ENCODE data around the gene ABCA8.
"Not testable (repeated sequence)": the region's sequence is repeated elsewhere in the genome, so short reads cannot be mapped to it uniquely, and the experiment has no call there.

Gene ABCA8

GRCh38 chr17:68831170-68831569 lies 124.0 kb downstream of the ABCA8 start:
- no peaks in the 10 kb centered on the region for H3K4me1 ChIP-seq (ENCODE audit: control insufficient read depth, insufficient read depth, low read length)
- H3K36me3 ChIP-seq (ENCODE audit: control insufficient read depth, insufficient read depth, low read length) = no peaks in the 10 kb centered on the region
- no peak overlapping the region for H3K4me3 ChIP-seq (ENCODE audit: low read length)
- no peak overlapping the region for H3K27ac ChIP-seq (ENCODE audit: low read depth, low read length)
- no peaks in the 10 kb centered on the region for H3K27me3 ChIP-seq (ENCODE audit: control insufficient read depth, insufficient read depth, low read length)
- H3K9ac ChIP-seq (ENCODE audit: low read length) = no peak overlapping the region

DNA sequence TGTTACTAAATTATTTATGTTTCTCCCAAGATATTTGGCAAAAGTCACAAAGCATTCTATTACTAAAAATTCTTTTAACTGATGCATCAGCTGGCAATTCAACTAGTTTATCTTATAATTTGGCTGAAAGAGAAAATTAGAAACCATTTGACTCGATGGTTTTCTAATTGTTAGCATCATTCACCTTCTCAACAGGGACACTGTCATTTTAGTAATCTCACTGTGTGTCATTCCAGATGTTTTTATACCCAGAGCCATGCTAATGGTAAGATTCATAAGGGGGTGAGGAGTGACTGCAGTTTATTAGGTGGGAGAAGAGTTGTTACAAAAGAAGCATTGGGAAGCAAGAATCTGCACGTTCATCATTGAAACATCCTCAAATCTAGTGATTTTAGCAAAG lies 124.9 kb downstream of the ABCA8 start:
- Histone ChIP-seq H3K4me3 (ENCODE audit: low read length) (no peak overlapping the region), H3K9ac (ENCODE audit: low read length) (no peak overlapping the region), H3K4me1 (ENCODE audit: control insufficient read depth, insufficient read depth, low read length) (no peaks in the 10 kb centered on the region), H3K36me3 (ENCODE audit: control insufficient read depth, insufficient read depth, low read length) (no peaks in the 10 kb centered on the region), H3K27ac (ENCODE audit: low read depth, low read length) (no peak overlapping the region), H3K27me3 (ENCODE audit: control insufficient read depth, insufficient read depth, low read length) (no peaks in the 10 kb centered on the region)

GRCh38 chr17:68829211-68829610 lies 126.0 kb downstream of the ABCA8 start:
- no peak overlapping the region for H3K9ac ChIP-seq (ENCODE audit: low read length)
- no peaks in the 10 kb centered on the region for H3K36me3 ChIP-seq (ENCODE audit: control insufficient read depth, insufficient read depth, low read length)
- no peaks in the 10 kb centered on the region for H3K4me1 ChIP-seq (ENCODE audit: control insufficient read depth, insufficient read depth, low read length)
- H3K27ac ChIP-seq (ENCODE audit: low read depth, low read length) = no peak overlapping the region
- no peak overlapping the region for H3K4me3 ChIP-seq (ENCODE audit: low read length)
- H3K27me3 ChIP-seq (ENCODE audit: control insufficient read depth, insufficient read depth, low read length) = no peaks in the 10 kb centered on the region

- Histone ChIP-seq H3K36me3 (ENCODE audit: control insufficient read depth, insufficient read depth, low read length) (no peaks in the 10 kb centered on the region), H3K4me1 (ENCODE audit: control insufficient read depth, insufficient read depth, low read length) (no peaks in the 10 kb centered on the region), H3K9ac (ENCODE audit: low read length) (no peak overlapping the region), H3K27me3 (ENCODE audit: control insufficient read depth, insufficient read depth, low read length) (no peaks in the 10 kb centered on the region), H3K4me3 (ENCODE audit: low read length) (no peak overlapping the region), H3K27ac (ENCODE audit: low read depth, low read length) (no peak overlapping the region)
These were observed 130.5 kb downstream of the ABCA8 start for GRCh38 chr17:68824707-68825106.

- not testable (repeated sequence) for H3K4me1 ChIP-seq (ENCODE audit: control insufficient read depth, insufficient read depth, low read length); H3K27ac ChIP-seq (ENCODE audit: low read depth, low read length); H3K9ac ChIP-seq (ENCODE audit: low read length); H3K27me3 ChIP-seq (ENCODE audit: control insufficient read depth, insufficient read depth, low read length); H3K4me3 ChIP-seq (ENCODE audit: low read length); H3K36me3 ChIP-seq (ENCODE audit: control insufficient read depth, insufficient read depth, low read length)
These were observed 131.0 kb downstream of the ABCA8 start for GRCh38 chr17:68824185-68824584.

DNA sequence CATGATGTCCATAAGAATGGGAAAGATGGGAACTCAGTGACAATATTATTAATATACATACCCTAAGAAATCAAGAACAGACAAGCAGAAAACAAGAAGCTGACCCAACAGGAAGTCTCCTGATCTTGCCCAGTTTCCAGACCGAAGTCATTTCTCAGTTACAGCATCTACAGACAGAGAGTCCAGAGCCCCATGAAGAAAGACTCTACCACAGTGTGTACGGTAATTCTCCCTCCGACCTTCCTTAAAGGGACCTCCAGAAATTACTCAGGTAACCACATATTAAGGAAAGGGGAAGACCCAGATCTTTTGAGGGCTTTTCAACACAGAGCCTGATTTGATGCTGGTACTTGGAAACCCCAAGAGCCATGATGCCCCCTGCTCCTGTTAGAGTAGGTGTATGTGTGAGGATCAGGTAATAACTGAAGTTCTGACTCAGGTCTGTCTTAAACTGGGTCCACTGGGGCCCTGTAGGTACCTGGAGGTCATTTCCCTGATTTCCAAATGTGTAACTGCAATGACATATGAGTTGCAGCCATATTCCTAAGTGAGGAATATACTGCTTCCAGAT lies 132.4 kb downstream of the ABCA8 start:
- Histone ChIP-seq H3K36me3 (ENCODE audit: control insufficient read depth, insufficient read depth, low read length) (no peaks in the 10 kb centered on the region), H3K4me1 (ENCODE audit: control insufficient read depth, insufficient read depth, low read length) (no peaks in the 10 kb centered on the region), H3K27me3 (ENCODE audit: control insufficient read depth, insufficient read depth, low read length) (no peaks in the 10 kb centered on the region), H3K4me3 (ENCODE audit: low read length) (no peak overlapping the region), H3K9ac (ENCODE audit: low read length) (no peak overlapping the region), H3K27ac (ENCODE audit: low read depth, low read length) (no peak overlapping the region)

- Histone ChIP-seq H3K4me3 (ENCODE audit: low read length) (no peak overlapping the region), H3K4me1 (ENCODE audit: control insufficient read depth, insufficient read depth, low read length) (no peaks in the 10 kb centered on the region), H3K27ac (ENCODE audit: low read depth, low read length) (no peak overlapping the region), H3K36me3 (ENCODE audit: control insufficient read depth, insufficient read depth, low read length) (no peaks in the 10 kb centered on the region), H3K9ac (ENCODE audit: low read length) (no peak overlapping the region), H3K27me3 (ENCODE audit: control insufficient read depth, insufficient read depth, low read length) (no peaks in the 10 kb centered on the region)
These were observed 133.1 kb downstream of the ABCA8 start for GRCh38 chr17:68821860-68822696.

GRCh38 chr17:68820825-68821481 lies 134.2 kb downstream of the ABCA8 start:
- no peaks in the 10 kb centered on the region for H3K4me1 ChIP-seq (ENCODE audit: control insufficient read depth, insufficient read depth, low read length)
- H3K27ac ChIP-seq (ENCODE audit: low read depth, low read length) = no peak overlapping the region
- no peak overlapping the region for H3K4me3 ChIP-seq (ENCODE audit: low read length)
- H3K9ac ChIP-seq (ENCODE audit: low read length) = no peak overlapping the region
- H3K27me3 ChIP-seq (ENCODE audit: control insufficient read depth, insufficient read depth, low read length) = no peaks in the 10 kb centered on the region
- no peaks in the 10 kb centered on the region for H3K36me3 ChIP-seq (ENCODE audit: control insufficient read depth, insufficient read depth, low read length)

DNA sequence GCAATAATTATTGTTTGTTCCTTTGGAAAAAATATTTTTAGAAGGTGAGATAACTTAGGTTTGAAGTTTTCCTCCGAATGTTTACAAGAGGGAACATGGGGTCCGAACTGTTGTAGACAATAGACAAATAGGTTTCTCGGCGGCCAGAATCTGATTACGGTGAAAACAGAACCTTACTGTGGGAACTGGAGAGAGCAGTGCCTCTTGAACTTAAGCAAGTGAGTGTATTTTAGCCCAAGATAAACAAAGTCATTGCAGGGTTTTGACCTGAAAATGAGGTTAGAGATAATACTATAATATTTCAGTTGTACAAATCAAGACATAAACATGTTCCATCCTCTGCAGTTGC lies 134.7 kb downstream of the ABCA8 start:
- H3K4me1 ChIP-seq (ENCODE audit: control insufficient read depth, insufficient read depth, low read length) = no peaks in the 10 kb centered on the region
- no peak overlapping the region for H3K4me3 ChIP-seq (ENCODE audit: low read length)
- no peak overlapping the region for H3K9ac ChIP-seq (ENCODE audit: low read length)
- H3K27ac ChIP-seq (ENCODE audit: low read depth, low read length) = no peak overlapping the region
- H3K27me3 ChIP-seq (ENCODE audit: control insufficient read depth, insufficient read depth, low read length) = no peaks in the 10 kb centered on the region
- H3K36me3 ChIP-seq (ENCODE audit: control insufficient read depth, insufficient read depth, low read length) = no peaks in the 10 kb centered on the region

- H3K27ac ChIP-seq (ENCODE audit: low read depth, low read length) = no peak overlapping the region
- no peak overlapping the region for H3K9ac ChIP-seq (ENCODE audit: low read length)
- H3K27me3 ChIP-seq (ENCODE audit: control insufficient read depth, insufficient read depth, low read length) = no peaks in the 10 kb centered on the region
- no peaks in the 10 kb centered on the region for H3K4me1 ChIP-seq (ENCODE audit: control insufficient read depth, insufficient read depth, low read length)
- no peak overlapping the region for H3K4me3 ChIP-seq (ENCODE audit: low read length)
- no peaks in the 10 kb centered on the region for H3K36me3 ChIP-seq (ENCODE audit: control insufficient read depth, insufficient read depth, low read length)
These were observed 135.7 kb downstream of the ABCA8 start for GRCh38 chr17:68819465-68819864.

Measured in rectal smooth muscle tissue (tissue), 1 donor.